SK-N-DZ (cell line): Measurements from ENCODE around the gene ACOT2.

Experiments used
- DNase-seq: peaks from one replicate; pipeline ENCODE4 v3.0.0-alpha.2; 2015; ENCODE audit warnings: low spot score

ACOT2 gene

GRCh38 chr14:73613419-73613963 lies 44.5 kb downstream of the ACOT2 start:
- no peak for DNase-seq

DNA sequence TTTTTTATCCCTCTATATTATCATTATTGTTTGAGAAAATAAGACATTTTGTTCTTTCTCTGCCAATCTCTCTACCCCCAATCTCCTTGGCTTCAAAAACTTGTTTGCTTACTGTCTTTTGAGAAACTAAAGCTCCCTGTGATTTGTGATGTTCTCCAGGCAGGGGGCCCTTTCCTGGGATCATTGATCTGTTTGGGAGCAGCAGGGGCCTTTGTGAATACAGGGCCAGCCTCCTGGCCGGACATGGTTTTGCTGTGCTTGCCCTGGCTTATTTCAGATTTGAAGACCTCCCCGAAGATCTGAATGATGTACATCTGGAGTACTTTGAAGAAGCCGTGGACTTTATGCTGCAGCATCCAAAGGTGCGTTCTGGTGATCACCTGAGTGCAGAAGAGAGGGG lies 47.8 kb downstream of the ACOT2 start:
- DNase-seq, result no peak

- no peak for DNase-seq
Measured at GRCh38 chr14:73619524-73619923, 50.5 kb downstream of the ACOT2 start.

GRCh38 chr14:73620268-73620667 lies 51.3 kb downstream of the ACOT2 start:
- no peak for DNase-seq

DNA sequence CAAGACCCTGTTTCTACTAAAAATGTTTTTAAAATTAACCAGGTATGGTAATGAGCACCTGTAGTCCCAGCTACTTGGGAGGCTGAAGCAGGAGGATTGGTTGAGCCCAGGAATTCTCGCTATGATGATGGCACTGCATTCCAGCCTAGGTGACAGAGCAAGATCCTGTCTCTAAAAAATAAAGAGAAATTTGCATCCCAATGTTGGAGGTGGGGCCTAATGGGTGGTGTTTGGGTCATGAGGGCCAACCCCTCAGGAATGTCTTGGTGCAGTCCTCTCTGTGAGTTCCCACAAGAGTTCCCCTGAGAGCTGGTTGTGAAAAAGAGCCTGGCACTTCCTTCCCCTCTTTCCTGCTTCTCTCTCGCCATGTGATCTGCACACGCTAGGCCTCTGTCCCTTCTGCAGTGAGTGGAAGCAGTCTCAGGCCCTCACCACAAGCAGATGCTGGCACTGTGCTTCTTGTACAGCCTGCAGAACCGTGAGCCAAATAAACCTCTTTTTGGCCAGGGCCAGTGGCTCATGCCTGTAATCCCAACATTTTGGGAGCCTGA lies 54.6 kb downstream of the ACOT2 start:
- no peak for DNase-seq
